CD14-positive monocyte (primary cell): Measurements from ENCODE around the gene SERPINB1. TPM values are rescaled to one million over a fixed set of nuclear protein-coding genes. Genes with fewer than 3 reads are reported as not detected.
A peak's percentile ranks its signal among the peaks of the same experiment; 100 is the strongest.

Experiments used
- DNase-seq, 3 donors: peaks; one replicate each; pipeline ENCODE4 v3.0.0-alpha.2; 2011 to 2022
- H2AFZ ChIP-seq: 2 replicates; pipeline ENCODE4 v1.6.0; 2012; ENCODE audit warnings: mild to moderate bottlenecking, low read depth, low read length, inconsistent platforms; ENCODE audit not compliant: insufficient read depth, poor library complexity, severe bottlenecking
- H3K27ac ChIP-seq, 2 donors: 1 replicate in 1 of 2; 2 replicates in 1 of 2; pipeline ENCODE4 v1.5.1; 2012 to 2013; ENCODE audit warnings: low read length in 2 of 2, control low read depth in 1 of 2, inconsistent platforms in 1 of 2, low read depth in 1 of 2, mild to moderate bottlenecking in 1 of 2
- H3K27me3 ChIP-seq, 2 donors: one replicate each; pipeline versions ENCODE4 v1.6.0 to v1.6.1; 2011 to 2013; ENCODE audit warnings: low read length in 2 of 2; ENCODE audit not compliant: control insufficient read depth in 2 of 2, insufficient read depth in 2 of 2
- H3K36me3 ChIP-seq, 2 donors: replicated peaks in 1 of 2; 1 replicate in 1 of 2; 2 replicates in 1 of 2; pipeline versions ENCODE4 v1.5.1 to v1.6.1; 2012 to 2013; ENCODE audit warnings: low read length in 2 of 2, control low read depth in 1 of 2, inconsistent platforms in 1 of 2, mild to moderate bottlenecking in 1 of 2; ENCODE audit not compliant: insufficient read depth in 2 of 2, control insufficient read depth in 1 of 2
- H3K4me1 ChIP-seq, 2 donors: 1 replicate in 1 of 2; 2 replicates in 1 of 2; pipeline versions ENCODE4 v1.5.1 to v1.6.1; 2012 to 2013; ENCODE audit warnings: low read length in 2 of 2, control low read depth in 1 of 2, inconsistent platforms in 1 of 2, mild to moderate bottlenecking in 1 of 2, moderate library complexity in 1 of 2; ENCODE audit not compliant: insufficient read depth in 2 of 2, control insufficient read depth in 1 of 2
- H3K4me2 ChIP-seq: replicated peaks from 2 replicates; pipeline ENCODE3; 2012; ENCODE audit warnings: low read length, moderate library complexity, mild to moderate bottlenecking; ENCODE audit not compliant: poor library complexity, severe bottlenecking; ENCODE audit errors: extremely low read depth
- H3K4me3 ChIP-seq, 3 experiments: fragments of 200-600 bp in 1 of 3; sonication (generic) in 1 of 3; replicated peaks in 1 of 3; 1 replicate in 2 of 3; 2 replicates in 1 of 3; pipeline ENCODE4 v1.5.1; 2011 to 2013; ENCODE audit warnings: low read length in 3 of 3, mild to moderate bottlenecking in 3 of 3, control low read depth in 2 of 3, low read depth in 2 of 3, inconsistent platforms in 1 of 3, moderate library complexity in 1 of 3
- H3K79me2 ChIP-seq: 2 replicates; pipeline ENCODE4 v1.6.0; 2012; ENCODE audit warnings: mild to moderate bottlenecking, control low read depth, inconsistent platforms, low read length, moderate library complexity; ENCODE audit not compliant: insufficient read depth
- H3K9ac ChIP-seq: 2 replicates; pipeline ENCODE4 v1.6.0; 2017; ENCODE audit warnings: low read length, mild to moderate bottlenecking; ENCODE audit not compliant: insufficient read depth, poor library complexity, severe bottlenecking
- H3K9me3 ChIP-seq, 2 donors: replicated peaks in 1 of 2; 1 replicate in 1 of 2; 2 replicates in 1 of 2; pipeline versions ENCODE4 v1.5.1 to v1.6.1; 2012 to 2013; ENCODE audit warnings: low read length in 2 of 2, control low read depth in 1 of 2; ENCODE audit not compliant: control insufficient read depth in 1 of 2, insufficient read depth in 1 of 2
- H4K20me1 ChIP-seq: 2 replicates; pipeline ENCODE4 v1.6.0; 2012; ENCODE audit warnings: mild to moderate bottlenecking, low read length, control low read depth, moderate library complexity; ENCODE audit not compliant: insufficient read depth
- H3K27ac Mint-ChIP-seq, 7 donors: one replicate each; pipeline ENCODE4 v1.8.0; 2020; ENCODE audit warnings: mild to moderate bottlenecking in 7 of 7, mixed read lengths in 7 of 7, moderate library complexity in 6 of 7, inconsistent platforms in 2 of 7
- H3K27me3 Mint-ChIP-seq, 3 donors: one replicate each; pipeline ENCODE4 v1.8.0; 2021 to 2022; ENCODE audit warnings: low read depth in 3 of 3, mild to moderate bottlenecking in 3 of 3, mixed read lengths in 3 of 3, moderate library complexity in 3 of 3, inconsistent platforms in 1 of 3
- H3K36me3 Mint-ChIP-seq, 2 donors: one replicate each; pipeline ENCODE4 v1.8.0; 2020; ENCODE audit warnings: mixed read lengths in 2 of 2, inconsistent platforms in 1 of 2, mild to moderate bottlenecking in 1 of 2
- H3K4me1 Mint-ChIP-seq: one replicate; pipeline ENCODE4 v1.8.0; 2020; ENCODE audit warnings: mild to moderate bottlenecking, mixed read lengths
- H3K4me3 Mint-ChIP-seq, 2 donors: one replicate each; pipeline ENCODE4 v1.8.0; 2020; ENCODE audit warnings: mild to moderate bottlenecking in 2 of 2, mixed read lengths in 2 of 2, moderate library complexity in 1 of 2
- H3K9me3 Mint-ChIP-seq, 7 donors: one replicate each; pipeline ENCODE4 v1.8.0; 2020 to 2022; ENCODE audit warnings: mixed read lengths in 7 of 7, mild to moderate bottlenecking in 6 of 7, moderate library complexity in 6 of 7, inconsistent platforms in 2 of 7
- CTCF ChIP-seq: fragments of 200-600 bp; IDR thresholded peaks from one replicate; pipeline ENCODE4 v1.8.0; 2022; ENCODE audit warnings: antibody characterized with exemption, mild to moderate bottlenecking
- WGBS: methylation state at CpG from one replicate; pipeline ENCODE4 v1.1.5; 2013; ENCODE audit warnings: missing lambda C conversion rate; ENCODE audit not compliant: insufficient coverage; 5-methylcytosine and 5-hydroxymethylcytosine counted together
- intact Hi-C, 2 donors: fragments of 100-400 bp; cut with micrococcal nuclease; formaldehyde crosslinking; loops; one replicate each; pipeline versions ENCODE4 v1.15.0 to v1.15.1; 2023
- polyA plus RNA-seq, 3 donors: library from polyadenylated mRNA; depleted of rRNA in 1 of 3; unstranded in 2 of 3; stranded (reverse) in 1 of 3; fragments of 300-500 nt in 2 of 3; fragments of >200 nt in 1 of 3; fragmentation: Illumina TruSeq in 2 of 3; gene quantifications; 1 replicate in 2 of 3; 2 replicates in 1 of 3; pipeline ENCODE4 v1.2.3, GENCODE V29; 2012 to 2021

Gene SERPINB1
- polyA plus RNA-seq, 3 donors, result 126 to 307 (median 306) TPM

GRCh38 chr6:2862712-2863181 lies 21.1 kb upstream of the SERPINB1 start:
- H3K27me3 Mint-ChIP-seq, result no peaks in the 10 kb centered on the region
- H3K36me3 ChIP-seq, result no peaks in the 10 kb centered on the region
- H3K4me3 Mint-ChIP-seq, result peak overlapping the region; percentile 26 to 28
- TF ChIP-seq CTCF, result no peak
- peak overlapping the region; percentile 79 to 94 (median 84) for H3K27ac Mint-ChIP-seq
- peak overlapping the region in 1 of 3 experiments; percentile 1 for H3K4me3 ChIP-seq
- DNase-seq, result peak; percentile 66 to 74 (median 73)
- H3K36me3 Mint-ChIP-seq, result peaks cover 3 to 4% of the 10 kb centered on the region in 2 donors
- H3K4me2 ChIP-seq, result peak overlapping the region; percentile 22
- H3K4me1 Mint-ChIP-seq, result peaks cover 51% of the 10 kb centered on the region
- H3K9ac ChIP-seq, result no peak overlapping the region
- H3K9me3 Mint-ChIP-seq, result peaks cover 0 to 5% (median 0%) of the 10 kb centered on the region in 7 donors
- H3K79me2 ChIP-seq, result no peaks in the 10 kb centered on the region
- H3K4me1 ChIP-seq, result peaks cover 45 to 59% of the 10 kb centered on the region in 2 donors
- H4K20me1 ChIP-seq, result no peaks in the 10 kb centered on the region
- no peak overlapping the region for H2AFZ ChIP-seq
- intact Hi-C loops, result no loop called here
- WGBS, result no CpG with 5 or more reads among the region's 3 CpGs
- peak overlapping the region; percentile 12 to 92 for H3K27ac ChIP-seq
- no peaks in the 10 kb centered on the region for H3K27me3 ChIP-seq
- no peaks in the 10 kb centered on the region for H3K9me3 ChIP-seq

GRCh38 chr6:2861822-2862164 lies 20.1 kb upstream of the SERPINB1 start:
- Histone ChIP-seq H3K9ac (no peak overlapping the region), H3K4me2 (no peak overlapping the region), H3K4me1 (peaks cover 55 to 67% of the 10 kb centered on the region in 2 donors), H3K4me3 (no peak overlapping the region), H3K9me3 (no peaks in the 10 kb centered on the region), H3K27ac (peak overlapping the region in 1 of 2 donors; percentile 92), H2AFZ (no peak overlapping the region), H4K20me1 (no peaks in the 10 kb centered on the region), H3K79me2 (no peaks in the 10 kb centered on the region), H3K27me3 (no peaks in the 10 kb centered on the region), H3K36me3 (no peaks in the 10 kb centered on the region)
- no peaks in the 10 kb centered on the region for H3K27me3 Mint-ChIP-seq
- no peak overlapping the region for H3K4me3 Mint-ChIP-seq
- peaks cover 61% of the 10 kb centered on the region for H3K4me1 Mint-ChIP-seq
- no peak for DNase-seq
- intact Hi-C loops, result no loop called here
- H3K9me3 Mint-ChIP-seq, result peaks cover 0 to 5% (median 0%) of the 10 kb centered on the region in 7 donors
- WGBS, result no CpG with 5 or more reads among the region's 1 CpG
- H3K36me3 Mint-ChIP-seq, result peaks cover 4 to 6% of the 10 kb centered on the region in 2 donors
- no peak for TF ChIP-seq CTCF
- H3K27ac Mint-ChIP-seq, result peak overlapping the region in 5 of 7 donors; percentile 14 to 94 (median 83)
